Inflammatory macrophage treated with lipopolysaccharide for 1 hour (primary cell): Measurements from ENCODE around the gene ISOC2.

Experiments used
- DNase-seq, 2 donors: peaks; one replicate each; pipeline ENCODE4 v3.0.0-alpha.2; 2020 to 2022

The ISOC2 gene

GRCh38 chr19:55489711-55490477, 28.5 kb upstream of the ISOC2 start:
- no peak for DNase-seq

GRCh38 chr19:55488986-55489710, 27.7 kb upstream of the ISOC2 start:
- DNase-seq, result no peak

- no peak for DNase-seq
Measured at GRCh38 chr19:55487924-55488687, 26.7 kb upstream of the ISOC2 start, which contains the start of gene SSC5D. SSC5D (plus strand) TSS chr19:55488436; CDS start chr19:55488590, 154 bp downstream.

- DNase-seq, result no peak
Measured at GRCh38 chr19:55486971-55487923, 25.8 kb upstream of the ISOC2 start.

- DNase-seq, result no peak
Measured at GRCh38 chr19:55486043-55486970, 24.9 kb upstream of the ISOC2 start.

- no peak for DNase-seq
Measured at GRCh38 chr19:55485439-55486011, 24.1 kb upstream of the ISOC2 start.

GRCh38 chr19:55484593-55485438, 23.4 kb upstream of the ISOC2 start, which contains the start of gene NAT14:
NAT14 (plus strand) TSS chr19:55485188; CDS start chr19:55485709, 521 bp downstream.
- no peak for DNase-seq

GRCh38 chr19:55483706-55484592, 22.5 kb upstream of the ISOC2 start:
- no peak for DNase-seq

- no peak for DNase-seq
Measured at GRCh38 chr19:55482967-55483705, 21.7 kb upstream of the ISOC2 start.

GRCh38 chr19:55482156-55482961, 20.9 kb upstream of the ISOC2 start:
- DNase-seq, result no peak

- DNase-seq, result no peak
Measured at GRCh38 chr19:55481794-55482155, 20.3 kb upstream of the ISOC2 start.

GRCh38 chr19:55481148-55481793, 19.8 kb upstream of the ISOC2 start:
- no peak for DNase-seq

- no peak for DNase-seq
Measured at GRCh38 chr19:55479451-55480230, 18.2 kb upstream of the ISOC2 start.

- no peak for DNase-seq
Measured at GRCh38 chr19:55479045-55479444, 17.6 kb upstream of the ISOC2 start.

- DNase-seq, result no peak
Measured at GRCh38 chr19:55478364-55478763, 16.9 kb upstream of the ISOC2 start.

- no peak for DNase-seq
Measured at GRCh38 chr19:55477905-55478304, 16.5 kb upstream of the ISOC2 start.
